Left ventricle myocardium superior (tissue), 1 donor: ENCODE results near the gene DIAPH1. TPM values are rescaled to one million over a fixed set of nuclear protein-coding genes. Genes with fewer than 3 reads are reported as not detected.

Experiments
- ATAC-seq: fragments of 200-7000 bp; cut with Tn5 transposase; one replicate; pipeline ENCODE4 v1.9.1; 2020; ENCODE audit warnings: mild to moderate bottlenecking, moderate library complexity
- DNase-seq: peaks from one replicate; pipeline ENCODE4 v3.0.0-alpha.2; 2020
- intact Hi-C: fragments of 100-400 bp; cut with micrococcal nuclease; formaldehyde crosslinking; loops from one replicate; pipeline ENCODE4 v1.11.0; 2022
- total RNA-seq: library from RNA; stranded (reverse); fragmentation: NEBNext Ultra II Directional; extraction: Animal tissue kit (Norgen Biotek cat#: 25700); gene quantifications from one replicate; pipeline ENCODE4 v1.2.1, GENCODE V29; 2021
- donor health status: DM: no; HTN: yes; CAD: no; lungs with severe emphysema.

Gene DIAPH1
- total RNA-seq, 1 donor from 2014 or later = 36.6 TPM

DNA sequence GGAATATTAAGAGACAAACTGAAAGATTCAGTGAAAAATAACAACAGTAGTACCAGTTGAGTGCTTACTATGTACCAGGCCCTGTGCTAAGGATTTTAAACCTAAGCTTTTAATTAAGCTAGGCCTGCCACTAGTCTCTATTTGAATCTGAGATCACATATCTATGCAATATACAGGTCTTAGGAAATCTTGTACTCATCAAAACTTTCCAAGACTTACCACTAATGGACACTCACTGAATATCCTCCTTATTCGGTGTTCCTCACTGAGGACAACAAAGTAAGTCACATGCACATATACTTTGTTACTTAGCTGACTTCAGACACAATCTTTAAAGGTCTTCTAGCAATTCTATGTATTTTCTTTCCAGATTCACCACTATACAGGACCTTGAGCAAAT lies 32.6 kb downstream of the DIAPH1 start:
- no peak for ATAC-seq
- intact Hi-C loops = no loop called here
- DNase-seq = no peak

DNA sequence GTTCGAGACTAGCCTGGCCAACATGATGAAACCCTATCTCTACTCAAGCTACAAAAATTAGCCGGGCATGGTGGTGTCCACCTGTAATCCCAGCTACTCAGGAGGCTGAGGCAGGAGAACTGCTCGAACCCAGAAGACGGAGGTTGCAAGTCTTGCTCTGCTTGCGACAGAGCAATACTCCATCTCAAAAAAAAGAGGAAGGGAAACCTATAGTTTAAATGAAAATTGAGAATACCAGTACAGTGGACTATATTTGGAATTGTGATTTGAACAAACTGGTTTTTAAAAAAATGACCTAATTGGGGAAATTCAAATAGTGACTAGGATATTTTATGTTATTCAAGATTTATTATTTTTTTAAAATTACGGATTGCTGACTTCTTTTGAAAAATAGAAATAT lies 33.2 kb downstream of the DIAPH1 start:
- no peak for ATAC-seq
- no peak for DNase-seq
- intact Hi-C loops = no loop called here

DNA sequence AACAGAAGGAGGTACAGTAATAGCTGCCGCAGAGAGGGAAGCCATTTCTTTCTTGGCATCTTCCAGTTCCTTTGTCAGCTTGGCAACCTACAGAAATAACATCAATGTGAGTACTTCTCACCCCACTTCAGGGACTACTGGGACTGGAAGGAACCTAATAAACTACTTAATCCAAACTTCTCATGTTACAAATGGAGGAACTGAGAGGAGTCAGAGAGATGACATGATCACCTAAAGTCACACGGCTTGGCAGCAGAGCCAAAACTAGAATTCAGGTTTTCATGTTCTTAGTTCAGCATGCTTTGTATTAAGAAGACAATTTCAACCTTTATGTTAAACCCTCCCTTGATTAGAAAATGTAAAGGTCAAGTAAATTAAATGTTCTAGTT lies 44.7 kb downstream of the DIAPH1 start:
- ATAC-seq (no peak), DNase-seq (no peak)
- intact Hi-C loops = no loop called here

DNA sequence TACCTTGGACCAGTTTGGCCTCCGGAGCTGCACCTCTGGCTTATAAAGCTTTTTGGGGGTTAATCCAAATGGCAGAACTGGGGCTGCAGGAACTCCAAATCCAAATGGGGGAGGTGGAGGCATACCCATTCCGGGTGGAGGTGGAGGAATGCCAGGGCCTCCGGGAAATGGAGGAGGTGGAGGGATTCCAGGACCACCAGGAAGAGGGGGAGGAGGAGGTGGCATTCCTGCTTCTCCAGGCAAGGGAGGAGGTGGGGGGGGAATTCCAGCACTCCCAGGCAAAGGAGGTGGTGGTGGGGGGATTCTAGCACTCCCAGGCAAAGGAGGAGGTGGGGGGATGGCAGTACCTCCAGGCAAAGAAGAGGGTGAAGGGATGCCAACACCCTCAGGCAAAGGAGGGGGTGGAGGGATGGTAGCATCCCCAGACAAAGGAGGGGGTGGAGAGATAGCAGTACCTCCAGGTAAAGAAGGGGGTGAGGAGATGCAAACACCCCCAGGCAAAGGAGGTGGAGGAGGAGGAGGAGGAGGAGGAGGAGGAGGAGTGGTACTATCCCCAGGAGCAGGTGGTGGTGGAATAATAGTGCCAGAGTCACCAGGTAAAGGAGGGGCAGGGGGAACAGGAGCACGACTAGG lies 45.2 kb downstream of the DIAPH1 start:
- ATAC-seq = no peak
- intact Hi-C loops = no loop called here

DNA sequence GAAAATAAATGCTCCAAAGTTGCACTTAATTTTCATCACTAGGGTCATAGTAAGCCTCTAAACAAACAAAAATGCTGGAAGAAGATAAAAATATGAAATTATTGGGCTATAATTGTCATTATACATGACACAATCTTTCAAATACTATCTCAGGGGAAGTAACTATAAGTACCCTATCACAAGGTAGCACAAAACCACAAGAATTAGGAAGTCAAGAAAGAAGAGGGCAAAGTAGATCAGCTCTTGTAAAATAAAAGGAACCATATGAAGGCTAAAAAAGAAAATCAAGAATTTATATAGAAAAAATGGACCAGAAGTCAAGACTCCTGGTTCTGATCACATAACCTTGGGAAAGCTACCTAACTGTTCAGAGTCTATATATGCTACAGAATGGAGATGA lies 48.1 kb downstream of the DIAPH1 start:
- no peak for ATAC-seq
- intact Hi-C loops = no loop called here
- DNase-seq = no peak

More for the DNA sequence above, 45.2 kb downstream of the DIAPH1 start:
- DNase-seq = no peak

DNA sequence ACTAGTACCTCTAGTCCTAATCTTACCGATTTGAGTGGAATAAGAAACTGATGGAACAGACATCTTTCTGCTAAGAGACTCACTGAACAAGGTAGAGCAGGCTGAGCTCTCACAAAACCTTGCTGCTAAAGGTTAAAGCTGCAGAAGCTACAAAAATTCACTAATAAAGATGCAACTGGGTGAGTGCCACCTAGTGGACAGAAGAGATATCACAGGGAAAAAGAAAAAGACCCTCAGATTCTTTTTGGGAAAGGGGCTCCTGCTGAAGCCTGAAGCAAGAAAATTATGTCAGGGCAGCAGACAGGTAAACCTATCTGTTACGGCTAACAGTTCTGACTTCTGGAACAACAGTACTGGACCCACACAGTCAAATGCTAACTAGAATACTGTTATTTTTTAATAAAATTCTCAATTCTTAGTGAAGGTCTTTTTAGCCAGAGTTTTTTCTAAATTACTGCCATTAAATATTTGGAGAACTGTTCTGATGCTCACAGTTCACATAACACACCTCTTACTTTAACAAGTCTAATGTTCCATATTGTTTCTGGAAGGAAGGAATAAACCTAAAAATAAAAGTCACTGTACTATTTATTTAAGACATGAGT lies 51.2 kb downstream of the DIAPH1 start:
- DNase-seq (no peak), ATAC-seq (no peak)
- intact Hi-C loops = loop anchor here (10.0 kb wide), 1 partner anchor 163 kb away; the partner anchor contains the start of genes PCDHGA9 and PCDHGB6

DNA sequence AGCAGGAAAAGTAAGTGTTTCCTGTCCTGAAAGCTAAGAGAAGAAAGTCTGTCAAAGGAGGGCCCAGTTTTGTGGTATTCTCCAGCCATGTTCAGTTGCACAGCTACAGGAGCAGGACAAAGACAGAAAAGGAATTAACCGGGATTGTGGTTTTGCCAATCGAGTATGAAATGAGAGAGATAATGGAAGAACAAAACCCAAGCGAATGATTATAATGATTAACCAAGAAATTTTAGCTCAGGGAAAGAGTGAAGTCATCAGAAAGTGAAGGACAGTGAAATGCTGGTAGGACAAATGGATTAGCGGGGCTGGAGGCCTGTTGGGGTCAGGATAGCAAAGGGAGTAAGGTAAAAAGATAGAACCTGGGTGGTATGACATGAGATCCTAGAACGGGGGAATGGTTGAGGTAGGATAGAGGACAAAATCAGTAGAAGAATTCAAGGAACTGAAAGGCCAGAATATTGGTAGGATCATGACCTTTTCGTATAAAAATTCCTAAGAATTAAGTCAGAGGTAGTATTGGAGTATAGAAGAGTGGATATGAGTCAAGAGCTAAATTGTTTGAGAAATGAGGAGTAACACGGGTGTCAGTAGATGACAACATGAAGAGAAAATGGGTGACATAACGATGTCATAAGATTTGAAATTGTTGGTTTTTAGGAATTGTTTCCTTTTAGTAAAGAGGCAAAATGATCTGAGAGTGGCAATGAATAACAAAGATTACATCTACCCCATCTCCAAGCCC lies 52.8 kb downstream of the DIAPH1 start:
- intact Hi-C loops = loop anchor here (2.0 to 10.0 kb wide), 2 partner anchors 161 to 245 kb away; partner anchors contain the start of genes PCDHGA9, PCDHGB6 and TAF7
- ATAC-seq = no peak
- DNase-seq = no peak

DNA sequence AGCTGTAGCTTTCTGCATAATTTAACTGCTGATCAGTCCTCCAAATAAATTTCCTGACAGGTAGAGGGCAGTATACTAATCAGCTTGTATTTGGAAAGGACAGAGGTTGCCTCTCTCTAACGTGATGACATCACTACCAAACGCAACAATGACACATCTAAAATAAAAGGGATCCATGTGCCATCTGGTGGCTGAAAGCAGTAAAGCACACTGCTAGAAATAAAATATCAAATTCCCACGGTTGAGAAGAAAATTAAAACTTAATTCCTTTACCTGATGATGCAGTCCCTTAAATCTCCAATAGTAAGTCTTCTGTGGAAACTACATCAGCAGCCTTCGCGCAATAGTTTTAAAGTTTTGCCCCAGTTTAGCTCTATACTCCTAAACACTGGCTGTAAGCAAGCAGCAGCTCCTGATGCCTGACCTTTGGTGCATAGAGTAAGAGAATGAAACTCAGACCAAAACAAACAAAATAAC lies 54.5 kb downstream of the DIAPH1 start:
- peak; percentile 51 for ATAC-seq

DNA sequence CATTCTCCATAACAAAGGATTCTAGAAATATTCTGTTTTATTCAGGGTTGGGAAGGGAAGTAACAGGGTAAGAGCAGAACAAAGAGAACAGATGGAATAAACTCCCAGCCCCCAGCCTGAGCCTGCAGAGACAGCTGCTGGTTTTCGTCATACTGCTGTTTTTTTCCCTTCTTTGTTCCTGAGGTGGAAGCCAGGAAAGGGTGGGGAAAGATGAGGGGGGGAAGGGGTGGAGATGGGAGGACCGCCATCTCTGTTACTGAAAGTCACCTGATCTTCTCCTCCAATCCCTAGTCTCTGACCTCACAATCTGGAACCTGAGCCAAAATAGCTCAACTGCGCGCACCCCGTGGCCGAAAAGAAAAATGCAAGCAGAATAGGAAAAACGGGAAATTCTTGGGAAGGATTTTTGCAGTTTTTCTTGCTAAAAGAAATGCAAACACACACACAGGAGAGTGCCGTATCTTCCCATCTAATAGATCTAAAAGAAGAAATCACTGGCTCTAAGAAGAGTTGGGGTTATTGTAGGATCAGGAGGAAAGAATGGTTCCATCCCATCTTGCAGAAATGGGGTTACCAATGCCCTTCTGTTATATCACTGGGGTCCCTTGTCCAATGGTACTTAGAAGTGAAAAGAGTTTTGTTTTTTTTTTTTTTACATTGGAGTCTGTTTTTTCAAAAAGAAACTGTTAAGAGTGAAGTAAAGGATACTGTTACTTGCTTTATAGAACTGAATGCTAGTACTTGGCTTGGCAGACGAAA lies 57.9 kb downstream of the DIAPH1 start:
- ATAC-seq (peak; percentile 85), DNase-seq (peak; percentile 79)
- intact Hi-C loops = loop anchor here (10.0 kb wide), 1 partner anchor 156 kb away; the partner anchor contains the start of genes PCDHGA9 and PCDHGB6

More for the DNA sequence above, 54.5 kb downstream of the DIAPH1 start:
- intact Hi-C loops = loop anchor here (2.0 to 10.0 kb wide), 2 partner anchors 159 to 243 kb away; partner anchors contain the start of genes PCDHGA9, PCDHGB6 and TAF7
- no peak for DNase-seq

DNA sequence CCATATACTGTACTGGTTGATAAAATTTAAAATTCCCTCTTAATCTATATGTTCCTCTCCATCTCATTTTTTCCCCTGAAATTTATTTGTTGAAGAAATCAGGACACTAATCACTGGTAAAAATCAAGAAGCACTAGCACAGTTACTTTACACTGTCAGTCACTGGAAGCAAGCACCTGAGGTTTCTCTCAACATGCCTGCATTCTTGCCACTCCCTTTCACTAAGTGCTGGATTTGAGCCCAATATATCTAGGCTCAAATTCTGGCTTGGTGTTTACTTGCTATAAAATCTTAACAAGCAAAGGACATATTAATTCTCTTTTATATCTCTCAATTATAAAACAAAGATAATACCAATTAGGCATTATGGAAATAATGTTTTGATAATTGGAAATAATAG lies 58.6 kb downstream of the DIAPH1 start:
- ATAC-seq (no peak), DNase-seq (no peak)
- intact Hi-C loops = loop anchor here (10.0 kb wide), 1 partner anchor 155 kb away; the partner anchor contains the start of genes PCDHGA9 and PCDHGB6

DNA sequence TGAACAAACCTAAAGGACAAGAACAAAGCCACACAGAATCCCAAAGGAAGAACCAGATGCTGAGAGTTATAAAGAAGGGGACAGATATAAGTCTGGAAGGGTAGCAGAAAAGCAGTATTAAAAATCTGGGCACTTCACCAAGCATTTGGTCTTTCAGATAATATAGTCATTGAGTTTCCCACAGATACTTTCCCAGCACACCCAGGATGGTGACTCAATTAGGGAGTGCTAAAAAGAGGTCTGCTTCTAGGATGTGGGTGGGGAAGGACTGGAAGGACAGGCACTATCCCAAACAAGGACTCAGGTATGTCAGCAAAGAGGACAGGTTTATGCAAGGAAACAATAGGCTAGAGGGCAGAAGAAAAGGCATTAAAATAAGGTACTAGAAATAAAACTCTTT lies 59.3 kb downstream of the DIAPH1 start:
- DNase-seq = no peak
- peak; percentile 33 for ATAC-seq
- intact Hi-C loops = loop anchor here (5.0 kb wide), 1 partner anchor 37 kb away; no protein-coding TSS in a partner anchor

DNA sequence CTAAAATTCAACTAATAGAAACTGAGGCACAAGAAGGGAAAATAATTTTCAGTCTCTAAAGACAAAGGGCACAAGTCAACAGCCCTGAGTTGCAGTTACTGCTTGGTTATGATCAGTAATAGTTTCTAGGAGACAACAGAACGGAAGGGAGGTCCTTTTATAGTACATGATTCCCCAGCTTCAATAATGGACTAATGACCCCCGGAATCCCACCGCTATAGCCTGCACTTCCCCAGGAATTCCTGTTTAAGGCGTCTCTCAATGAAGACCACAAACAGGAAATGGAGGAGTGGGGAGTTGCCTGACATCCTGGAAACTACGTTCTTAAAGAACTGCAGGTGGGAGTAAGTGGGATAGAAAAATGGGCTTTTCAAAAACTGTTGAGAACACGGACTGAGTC lies 60.6 kb downstream of the DIAPH1 start:
- DNase-seq (no peak), ATAC-seq (peak; percentile 4)
- intact Hi-C loops = loop anchor here (5.0 kb wide), 1 partner anchor 36 kb away; no protein-coding TSS in a partner anchor

DNA sequence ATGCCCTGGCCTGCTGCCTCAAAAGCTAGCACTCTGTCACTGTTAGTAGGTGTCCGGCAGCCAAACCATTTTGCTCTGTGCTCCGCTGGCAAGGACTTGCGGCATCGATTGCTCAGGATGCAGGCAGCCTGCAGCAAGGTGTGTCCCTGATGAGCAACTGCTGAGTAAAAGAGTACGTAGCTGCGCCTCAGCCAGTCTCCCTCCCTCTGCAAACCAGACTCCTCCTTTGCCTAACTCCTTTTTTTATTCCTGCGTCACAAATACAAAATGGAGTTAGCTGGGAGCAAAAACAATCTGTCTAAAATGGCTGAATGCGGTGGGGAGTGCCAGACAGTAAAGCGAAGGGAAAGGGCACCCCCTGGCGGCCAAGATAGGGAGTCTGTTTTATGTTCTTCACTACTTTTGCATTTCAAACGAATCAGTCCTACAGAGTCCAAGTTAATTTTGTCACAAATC lies 61.1 kb downstream of the DIAPH1 start:
- DNase-seq (peak; percentile 88), ATAC-seq (peak; percentile 73)
- intact Hi-C loops = loop anchor here (5.0 kb wide), 1 partner anchor 35 kb away; no protein-coding TSS in a partner anchor

DNA sequence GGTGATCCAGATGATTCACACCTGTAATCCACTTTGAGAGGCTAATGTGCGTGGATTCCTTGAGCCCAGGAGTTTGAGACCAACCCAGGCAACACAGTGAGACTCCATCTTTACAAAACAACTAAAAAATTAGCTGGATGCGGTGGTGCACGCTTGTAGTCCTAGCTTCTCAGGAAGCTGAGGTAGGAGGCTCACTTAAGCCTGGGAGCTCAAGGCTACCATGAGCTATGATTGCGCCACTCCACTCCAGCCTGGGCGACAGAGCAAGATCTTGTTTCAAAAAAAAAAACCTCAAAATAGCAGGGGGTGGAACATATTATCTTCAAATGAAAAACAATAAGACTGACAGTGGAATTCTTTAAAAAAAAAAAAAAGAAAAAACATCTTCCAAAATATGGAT lies 70.9 kb downstream of the DIAPH1 start:
- DNase-seq = no peak
- intact Hi-C loops = no loop called here
- no peak for ATAC-seq

DNA sequence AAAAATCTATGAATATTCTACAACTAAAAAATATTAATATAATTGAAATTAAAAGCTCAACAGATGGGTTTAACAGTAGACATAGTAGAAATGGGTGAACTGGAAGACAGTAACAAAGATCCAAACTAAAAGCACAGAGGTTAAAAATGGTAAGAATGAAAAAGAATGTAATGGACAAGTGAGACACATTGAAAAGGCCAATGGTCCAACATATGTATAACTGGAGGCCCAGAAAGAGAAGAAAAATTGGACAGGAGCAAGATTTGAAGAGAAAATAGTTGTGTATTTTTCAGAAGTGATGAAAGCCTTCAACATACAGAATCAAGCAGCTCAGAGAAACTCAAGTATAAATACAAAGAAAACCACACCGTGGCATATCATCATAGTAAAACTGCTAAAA lies 71.3 kb downstream of the DIAPH1 start:
- ATAC-seq (no peak), DNase-seq (no peak)
- intact Hi-C loops = no loop called here

DNA sequence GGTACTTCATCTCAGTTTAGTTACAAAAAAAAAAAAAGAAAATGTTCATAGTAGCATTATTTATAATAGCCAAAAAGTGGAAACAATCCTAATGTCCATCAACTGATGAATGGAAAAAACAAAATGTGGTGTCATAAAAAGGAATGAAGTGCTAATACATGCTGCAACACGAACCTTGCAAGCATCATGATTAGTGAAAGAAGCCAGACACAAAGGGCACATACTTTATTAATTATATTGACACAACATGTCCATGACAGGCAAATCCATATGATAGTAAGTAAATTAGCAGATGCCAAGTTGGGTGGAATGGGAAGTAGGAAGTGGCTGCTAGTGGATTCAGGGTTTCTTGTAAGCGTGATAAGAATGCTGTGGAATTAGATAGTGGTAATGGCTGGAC lies 75.7 kb downstream of the DIAPH1 start:
- intact Hi-C loops = no loop called here
- DNase-seq (no peak), ATAC-seq (no peak)

DNA sequence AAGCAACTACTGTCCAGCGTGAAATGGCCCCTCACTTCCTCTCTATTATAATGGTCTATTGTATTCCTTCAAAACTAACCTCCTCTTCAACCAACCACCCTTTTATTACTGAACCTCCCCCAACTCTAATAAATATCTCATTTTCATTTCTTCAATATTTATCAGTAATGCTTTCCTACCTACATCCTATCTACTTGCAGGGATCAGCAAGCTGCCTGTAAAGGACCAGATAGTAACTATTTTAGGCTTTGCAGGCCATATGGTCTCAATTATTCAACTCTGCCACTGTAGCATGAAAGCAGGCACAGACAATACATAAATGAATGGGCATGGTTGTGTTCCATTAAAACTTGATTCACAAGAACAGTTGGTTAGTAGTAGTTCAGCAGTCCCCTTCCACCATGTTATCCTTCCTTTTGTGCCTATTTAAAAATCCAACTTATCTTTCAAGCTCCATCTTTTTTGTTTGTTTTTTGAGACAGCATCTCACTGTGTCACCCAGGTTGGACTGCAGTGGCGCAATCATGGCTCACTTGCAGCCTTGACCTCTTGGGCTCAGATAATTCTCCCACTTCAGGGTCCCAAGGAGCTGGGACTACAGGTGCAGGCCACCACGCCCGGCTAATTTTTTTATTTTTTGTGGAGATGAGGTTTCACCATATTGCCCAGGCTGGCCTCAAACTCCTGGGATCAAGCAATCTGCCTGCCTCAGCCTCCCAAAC lies 84.1 kb downstream of the DIAPH1 start:
- ATAC-seq = no peak
- intact Hi-C loops = no loop called here
- DNase-seq = no peak

DNA sequence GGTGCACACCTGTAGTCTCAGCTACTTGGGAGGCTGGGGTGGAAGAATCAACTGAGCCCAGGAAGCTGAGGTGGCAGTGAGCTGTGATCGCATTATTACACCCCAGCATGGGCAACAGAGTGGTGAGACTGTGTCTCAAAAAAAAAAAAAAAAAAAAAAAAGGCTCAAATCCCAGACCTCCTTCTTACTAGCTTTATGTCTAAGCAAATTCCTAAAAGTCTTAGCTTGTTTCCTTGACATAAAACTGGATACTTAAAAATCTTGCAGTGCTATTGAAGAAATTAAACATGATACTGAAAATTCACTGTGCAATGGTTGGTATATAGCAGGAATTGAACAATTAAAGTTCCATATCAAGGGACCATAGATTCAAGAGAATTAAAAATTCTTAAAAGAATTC lies 84.9 kb downstream of the DIAPH1 start:
- ATAC-seq (no peak), DNase-seq (no peak)
- intact Hi-C loops = no loop called here
